ENCODE measurements around the gene ABHD17A.

ABHD17A gene

DNA sequence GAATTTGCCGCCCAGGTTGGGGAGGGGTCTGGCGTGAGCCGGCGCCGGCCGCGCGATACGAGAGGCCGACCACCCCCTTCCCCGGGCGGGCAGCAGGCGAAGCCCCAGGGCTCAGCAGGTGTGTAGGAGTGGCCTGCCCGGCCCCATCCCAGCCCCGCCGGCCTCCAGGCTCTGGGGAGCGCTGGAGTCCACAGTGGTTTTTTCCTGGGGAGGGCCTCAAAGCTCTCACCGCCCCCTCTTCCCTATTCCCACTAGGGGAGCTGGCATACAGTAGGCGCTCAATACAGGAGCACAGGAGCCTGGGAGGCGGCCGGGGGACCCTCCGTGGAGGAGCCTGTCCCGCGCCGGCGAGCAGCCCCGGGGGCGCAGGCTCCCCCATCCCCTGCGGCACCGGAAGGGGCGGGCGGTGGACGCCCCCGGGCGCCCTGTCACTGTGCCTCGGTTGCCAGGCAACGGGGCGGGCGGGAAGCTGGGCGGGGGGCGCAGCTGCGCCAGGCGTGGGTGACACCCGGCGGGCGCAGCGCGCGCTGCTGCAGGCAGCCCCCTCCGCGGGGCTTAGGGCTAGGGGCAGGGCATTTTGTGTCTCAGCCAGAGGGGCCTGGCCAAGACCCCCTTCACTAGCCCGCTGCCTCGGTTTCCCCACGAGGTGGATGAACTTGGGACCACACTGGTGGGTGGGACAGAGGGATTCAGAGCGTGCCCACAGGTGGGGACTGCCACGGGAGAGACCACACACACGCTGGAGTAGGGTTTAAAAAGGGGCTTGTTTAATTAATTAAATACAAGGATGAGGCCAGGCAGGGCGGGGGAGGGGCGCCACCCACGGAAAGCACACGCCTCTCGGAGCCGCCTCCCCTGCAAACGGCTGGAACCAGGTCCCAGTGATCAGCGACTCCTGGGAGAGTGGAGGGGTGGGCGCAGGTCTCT, 33.4 kb downstream of the ABHD17A start:
- Mint-ChIP-seq H3K4me3 (no peak overlapping the region), H3K27me3 (ENCODE audit: low read depth, poor library complexity) (peaks cover 3% of the 10 kb centered on the region), H3K27ac (no peak overlapping the region), H3K36me3 (ENCODE audit: low read depth) (no peaks in the 10 kb centered on the region), H3K9me3 (no peaks in the 10 kb centered on the region), H3K4me1 (peaks cover 49% of the 10 kb centered on the region)
- TF ChIP-seq, protein P1, sequence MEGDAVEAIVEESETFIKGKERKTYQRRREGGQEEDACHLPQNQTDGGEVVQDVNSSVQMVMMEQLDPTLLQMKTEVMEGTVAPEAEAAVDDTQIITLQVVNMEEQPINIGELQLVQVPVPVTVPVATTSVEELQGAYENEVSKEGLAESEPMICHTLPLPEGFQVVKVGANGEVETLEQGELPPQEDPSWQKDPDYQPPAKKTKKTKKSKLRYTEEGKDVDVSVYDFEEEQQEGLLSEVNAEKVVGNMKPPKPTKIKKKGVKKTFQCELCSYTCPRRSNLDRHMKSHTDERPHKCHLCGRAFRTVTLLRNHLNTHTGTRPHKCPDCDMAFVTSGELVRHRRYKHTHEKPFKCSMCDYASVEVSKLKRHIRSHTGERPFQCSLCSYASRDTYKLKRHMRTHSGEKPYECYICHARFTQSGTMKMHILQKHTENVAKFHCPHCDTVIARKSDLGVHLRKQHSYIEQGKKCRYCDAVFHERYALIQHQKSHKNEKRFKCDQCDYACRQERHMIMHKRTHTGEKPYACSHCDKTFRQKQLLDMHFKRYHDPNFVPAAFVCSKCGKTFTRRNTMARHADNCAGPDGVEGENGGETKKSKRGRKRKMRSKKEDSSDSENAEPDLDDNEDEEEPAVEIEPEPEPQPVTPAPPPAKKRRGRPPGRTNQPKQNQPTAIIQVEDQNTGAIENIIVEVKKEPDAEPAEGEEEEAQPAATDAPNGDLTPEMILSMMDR (IDR thresholded peaks at IDR 0.05): no peak
- DNase-seq: peak; percentile 43

DNA sequence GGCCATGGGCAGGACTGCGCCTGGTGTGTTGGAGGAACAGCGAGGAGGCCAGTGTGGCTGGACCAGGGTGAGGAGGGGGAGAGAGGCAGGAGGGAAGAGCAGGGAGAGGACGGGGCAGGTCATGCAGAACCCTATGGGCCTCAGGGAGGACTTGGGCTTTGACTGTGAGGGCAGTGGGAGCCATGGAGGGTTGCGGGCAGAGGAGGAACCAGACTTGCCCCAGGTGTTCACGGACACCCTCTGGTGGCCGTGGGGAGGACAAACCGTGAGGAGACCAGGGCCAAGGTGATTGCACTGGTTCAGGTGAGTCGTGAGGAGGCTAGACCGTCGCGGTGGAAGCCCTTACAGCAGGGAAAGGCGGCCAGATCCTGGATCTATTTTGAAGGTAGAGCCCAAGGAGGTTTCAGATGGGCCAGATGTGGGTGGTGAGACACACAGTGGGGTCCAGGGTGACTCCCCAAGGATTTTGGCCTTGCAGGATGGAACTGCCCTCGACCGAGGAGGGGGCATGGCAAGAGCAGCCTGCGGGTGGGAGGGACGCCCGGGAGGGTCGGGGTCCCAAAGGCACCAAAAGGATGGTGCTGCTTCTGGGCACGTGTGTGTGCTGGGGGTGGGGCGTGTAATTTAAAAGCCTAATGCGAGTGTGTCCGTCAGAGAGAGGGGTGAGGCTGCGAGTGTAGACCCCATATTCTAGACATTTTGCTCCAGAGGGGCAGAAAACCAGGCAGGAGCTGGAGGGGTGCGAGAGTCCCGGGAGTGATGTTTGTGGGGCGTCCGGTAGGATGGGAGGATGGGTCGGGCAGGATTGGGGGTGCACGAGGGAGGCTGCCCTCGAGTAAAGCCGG, 34.3 kb downstream of the ABHD17A start:
- TF ChIP-seq, protein P1 (IDR thresholded peaks at IDR 0.05): no peak
- H3K4me1 Mint-ChIP-seq: peaks cover 52% of the 10 kb centered on the region
- no peaks in the 10 kb centered on the region for H3K9me3 Mint-ChIP-seq
- peaks cover 3% of the 10 kb centered on the region for H3K27me3 Mint-ChIP-seq (ENCODE audit: low read depth, poor library complexity)
- H3K36me3 Mint-ChIP-seq (ENCODE audit: low read depth): no peaks in the 10 kb centered on the region
- no peak overlapping the region for H3K27ac Mint-ChIP-seq
- no peak for DNase-seq
- no peak overlapping the region for H3K4me3 Mint-ChIP-seq

DNA sequence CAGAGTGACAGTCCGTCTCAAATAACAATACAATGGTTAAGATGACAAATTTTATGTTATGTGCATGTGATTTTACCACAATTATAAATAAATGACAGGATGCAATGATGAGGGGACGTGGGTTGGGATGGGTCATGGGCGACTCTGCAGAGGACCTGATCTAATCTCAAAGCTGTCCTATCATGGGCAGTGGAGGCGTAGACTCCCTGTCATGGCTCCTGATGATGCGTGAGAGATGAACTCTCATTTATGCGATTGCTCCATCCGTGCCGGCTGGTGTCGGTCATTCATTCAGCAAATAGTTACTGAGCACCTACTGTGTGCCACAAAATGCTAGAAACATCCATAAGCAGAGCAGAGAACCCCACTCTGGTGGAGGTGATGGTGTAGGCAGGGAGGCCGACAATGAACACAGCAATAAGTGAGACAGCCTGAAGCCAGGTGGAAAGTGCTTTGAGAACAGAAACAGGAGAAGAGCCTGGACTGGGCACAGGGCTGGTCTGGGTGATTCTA, 35.4 kb downstream of the ABHD17A start:
- Mint-ChIP-seq H3K4me1 (peaks cover 45% of the 10 kb centered on the region), H3K9me3 (no peaks in the 10 kb centered on the region), H3K27me3 (ENCODE audit: low read depth, poor library complexity) (peaks cover 3% of the 10 kb centered on the region), H3K36me3 (ENCODE audit: low read depth) (no peaks in the 10 kb centered on the region), H3K27ac (no peak overlapping the region), H3K4me3 (no peak overlapping the region)
- no peak for DNase-seq
- TF ChIP-seq, protein P1 (IDR thresholded peaks at IDR 0.05): no peak

DNA sequence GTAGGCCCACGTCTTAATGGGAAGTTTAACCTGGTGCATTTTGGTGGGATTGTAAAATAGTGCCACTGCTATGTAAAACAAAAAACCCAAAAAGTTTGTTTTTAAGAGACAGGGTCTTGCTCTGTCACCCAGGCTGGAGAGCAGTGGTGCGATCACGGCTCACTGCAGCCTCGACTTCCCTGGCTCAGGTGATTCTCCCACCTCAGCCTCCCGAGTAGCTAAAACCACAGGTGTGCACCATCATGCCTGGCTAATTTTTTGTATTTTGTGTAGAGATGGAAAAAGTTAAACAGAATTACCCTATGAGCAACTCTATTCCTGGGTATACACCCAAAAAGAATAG, 36.2 kb downstream of the ABHD17A start:
- no peak for DNase-seq
- Mint-ChIP-seq H3K4me3 (peak overlapping the region; percentile 71), H3K27ac (peak overlapping the region; percentile 48), H3K36me3 (ENCODE audit: low read depth) (no peaks in the 10 kb centered on the region), H3K9me3 (no peaks in the 10 kb centered on the region), H3K27me3 (ENCODE audit: low read depth, poor library complexity) (peaks cover 3% of the 10 kb centered on the region), H3K4me1 (peaks cover 38% of the 10 kb centered on the region)
- TF ChIP-seq, protein P1 (IDR thresholded peaks at IDR 0.05): no peak

DNA sequence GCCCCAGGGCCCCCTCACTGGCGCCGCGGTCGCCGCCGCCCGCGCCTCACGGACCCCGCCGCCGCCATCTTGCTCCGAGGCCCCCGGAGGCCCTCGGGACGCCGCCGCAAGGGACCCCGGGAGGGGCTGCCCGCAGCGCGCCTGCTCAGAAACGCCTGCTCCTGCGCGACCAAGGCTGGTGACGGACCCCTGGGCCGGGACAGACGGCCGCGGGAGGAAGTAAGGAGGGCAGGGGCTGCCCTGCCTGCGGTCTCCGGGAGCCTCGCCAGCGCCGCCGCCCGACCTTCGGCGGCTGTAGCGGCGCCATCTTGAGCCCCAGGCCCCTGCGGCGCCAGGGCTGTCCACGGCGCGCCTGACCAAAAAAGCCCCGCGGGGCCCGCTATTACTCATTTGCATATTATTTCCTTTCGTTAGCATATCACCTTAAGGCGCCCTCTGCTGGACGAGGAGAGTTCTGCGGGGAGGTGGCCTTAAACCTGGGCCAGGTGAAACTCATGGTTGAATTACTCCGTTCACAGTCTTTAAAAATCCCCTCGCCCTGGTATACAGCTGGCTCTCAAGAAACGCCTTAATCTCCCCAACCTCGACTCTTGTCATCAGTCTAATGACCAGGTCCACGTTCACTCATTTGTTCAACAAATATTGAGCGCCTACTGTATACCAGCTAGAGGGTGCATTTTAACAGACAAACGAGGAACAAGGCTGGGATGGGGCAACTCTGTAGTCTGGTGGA, 36.7 kb downstream of the ABHD17A start, which contains the start of gene REXO1:
REXO1 (minus strand) TSS at position 85 of the 733 bp plus-strand sequence. CDS start 125 bp downstream, outside the sequence.
- H3K4me3 Mint-ChIP-seq: peak within 1 kb of the TSS; percentile 95
- TF ChIP-seq, protein P1 (IDR thresholded peaks at IDR 0.05): peak; percentile 91
- H3K27ac Mint-ChIP-seq: peak within 1 kb of the TSS; percentile 98
- H3K27me3 Mint-ChIP-seq (ENCODE audit: low read depth, poor library complexity): peaks cover 3% of the 10 kb centered on the region
- DNase-seq: peak; percentile 98
- peaks cover 42% of the 10 kb centered on the region for H3K4me1 Mint-ChIP-seq
- H3K9me3 Mint-ChIP-seq: no peaks in the 10 kb centered on the region
- H3K36me3 Mint-ChIP-seq (ENCODE audit: low read depth): no peaks in the 10 kb centered on the region
